Endodermal cell (in vitro differentiated cells): ENCODE data around the gene ROCK2. TPM values are rescaled to one million over a fixed set of nuclear protein-coding genes. Genes with fewer than 3 reads are reported as not detected.

ENCODE experiments used
- DNase-seq: peaks from one replicate; pipeline ENCODE4 v3.0.0-alpha.2; 2017
- H3K27ac ChIP-seq: 2 replicates; pipeline ENCODE4 v1.5.1; 2013; ENCODE audit warnings: mild to moderate bottlenecking, low read depth, low read length, moderate library complexity
- H3K27me3 ChIP-seq: 2 replicates; pipeline ENCODE4 v1.6.1; 2013; ENCODE audit warnings: mild to moderate bottlenecking, low read length, moderate library complexity; ENCODE audit not compliant: insufficient read depth, control insufficient read depth, poor library complexity, severe bottlenecking
- H3K36me3 ChIP-seq: 2 replicates; pipeline ENCODE4 v1.7.0; 2013; ENCODE audit warnings: mild to moderate bottlenecking, low read length, moderate library complexity; ENCODE audit not compliant: control insufficient read depth, insufficient read depth
- H3K4me1 ChIP-seq: one replicate; pipeline ENCODE4 v1.7.0; 2013; ENCODE audit warnings: low read length; ENCODE audit not compliant: control insufficient read depth, insufficient read depth
- H3K4me3 ChIP-seq: 2 replicates; pipeline ENCODE4 v1.5.1; 2013; ENCODE audit warnings: mild to moderate bottlenecking, low read length, moderate library complexity
- H3K9ac ChIP-seq: 2 replicates; pipeline ENCODE4 v1.6.1; 2013; ENCODE audit warnings: mild to moderate bottlenecking, low read length, moderate library complexity; ENCODE audit not compliant: poor library complexity, severe bottlenecking; ENCODE audit errors: extremely low read depth
- H3K9me3 ChIP-seq: 2 replicates; pipeline ENCODE4 v1.6.1; 2013; ENCODE audit warnings: mild to moderate bottlenecking, low read length, moderate library complexity; ENCODE audit not compliant: control insufficient read depth
- H3K27ac Mint-ChIP-seq: 2 replicates; pipeline ENCODE4 v1.8.0; 2020; ENCODE audit warnings: mixed read lengths
- H3K27me3 Mint-ChIP-seq: 2 replicates; pipeline ENCODE4 v1.8.0; 2021; ENCODE audit warnings: mild to moderate bottlenecking, mixed read lengths; ENCODE audit not compliant: insufficient read depth
- H3K36me3 Mint-ChIP-seq: 2 replicates; pipeline ENCODE4 v1.8.0; 2020; ENCODE audit warnings: low read depth, mixed read lengths
- H3K4me1 Mint-ChIP-seq: 2 replicates; pipeline ENCODE4 v1.8.0; 2020; ENCODE audit warnings: mixed read lengths
- H3K4me3 Mint-ChIP-seq: 2 replicates; pipeline ENCODE4 v1.8.0; 2020; ENCODE audit warnings: mild to moderate bottlenecking, moderate library complexity, mixed read lengths
- H3K9me3 Mint-ChIP-seq: 2 replicates; pipeline ENCODE4 v1.8.0; 2020; ENCODE audit warnings: mild to moderate bottlenecking, mixed read lengths
- CTCF ChIP-seq: fragments of 200-600 bp; sonication (generic); conservative IDR thresholded peaks from 2 replicates; pipeline ENCODE4 v1.5.0; 2021; ENCODE audit warnings: antibody characterized with exemption, mild to moderate bottlenecking
- WGBS, 2 experiments: methylation state at CpG; one replicate each; pipeline versions ENCODE4 v1.1.5 to v1.1.7; 2013; ENCODE audit warnings: missing lambda C conversion rate in 2 of 2, mixed read lengths in 1 of 2; ENCODE audit not compliant: insufficient coverage in 1 of 2, insufficient read length in 1 of 2; 5-methylcytosine and 5-hydroxymethylcytosine counted together
- total RNA-seq, 2 donors: library from RNA; stranded (reverse); fragmentation: NEBNext Ultra II Directional in 1 of 2; extraction: Animal tissue kit (Norgen Biotek cat#: 25700) in 1 of 2; gene quantifications; 2 replicates in 1 of 2; 3 replicates in 1 of 2; pipeline ENCODE4 v1.2.1, GENCODE V29; 2021

Gene ROCK2
- total RNA-seq, 2 donors from 2014 or later: 27.2 to 32.6 TPM

- WGBS, 2 experiments: 91 to 96% methylated on average over 5 to 10 of the region's 10 CpGs
- Mint-ChIP-seq H3K4me1 (peaks cover 5% of the 10 kb centered on the region), H3K36me3 (no peaks in the 10 kb centered on the region), H3K27me3 (peaks cover 3% of the 10 kb centered on the region), H3K9me3 (no peaks in the 10 kb centered on the region), H3K4me3 (no peak overlapping the region), H3K27ac (no peak overlapping the region)
- H3K27me3 ChIP-seq: no peaks in the 10 kb centered on the region
- no peaks in the 10 kb centered on the region for H3K4me1 ChIP-seq
- no peaks in the 10 kb centered on the region for H3K9me3 ChIP-seq
- H3K4me3 ChIP-seq: no peak overlapping the region
- no peak overlapping the region for H3K27ac ChIP-seq
- TF ChIP-seq CTCF: no peak
- H3K9ac ChIP-seq: no peak overlapping the region
- no peak for DNase-seq
- no peaks in the 10 kb centered on the region for H3K36me3 ChIP-seq
Measured at GRCh38 chr2:11363868-11364564, 19.6 kb upstream of the ROCK2 start.

- H3K27ac ChIP-seq: no peak overlapping the region
- Mint-ChIP-seq H3K36me3 (no peaks in the 10 kb centered on the region), H3K9me3 (no peaks in the 10 kb centered on the region), H3K4me3 (no peak overlapping the region), H3K4me1 (no peaks in the 10 kb centered on the region), H3K27ac (no peak overlapping the region), H3K27me3 (peaks cover 14% of the 10 kb centered on the region)
- H3K36me3 ChIP-seq: no peaks in the 10 kb centered on the region
- no peaks in the 10 kb centered on the region for H3K27me3 ChIP-seq
- no peak overlapping the region for H3K4me3 ChIP-seq
- H3K4me1 ChIP-seq: no peaks in the 10 kb centered on the region
- WGBS, 2 experiments: 89 to 90% methylated on average over 3 to 8 of the region's 8 CpGs
- no peak for DNase-seq
- H3K9me3 ChIP-seq: no peaks in the 10 kb centered on the region
- TF ChIP-seq CTCF: no peak
- H3K9ac ChIP-seq: no peak overlapping the region
Measured at GRCh38 chr2:11359865-11360264, 15.4 kb upstream of the ROCK2 start.

- no peak overlapping the region for H3K27ac ChIP-seq
- no peak overlapping the region for H3K4me3 ChIP-seq
- H3K9me3 ChIP-seq: no peaks in the 10 kb centered on the region
- H3K9me3 Mint-ChIP-seq: no peaks in the 10 kb centered on the region
- H3K27me3 Mint-ChIP-seq: peaks cover 15% of the 10 kb centered on the region
- H3K36me3 ChIP-seq: no peaks in the 10 kb centered on the region
- TF ChIP-seq CTCF: no peak
- no peak overlapping the region for H3K9ac ChIP-seq
- no peaks in the 10 kb centered on the region for H3K27me3 ChIP-seq
- WGBS, 2 experiments: 77 to 92% methylated on average over 5 to 7 of the region's 7 CpGs
- H3K4me1 ChIP-seq: no peaks in the 10 kb centered on the region
- no peaks in the 10 kb centered on the region for H3K36me3 Mint-ChIP-seq
- H3K27ac Mint-ChIP-seq: no peak overlapping the region
- no peak for DNase-seq
- peaks cover 8% of the 10 kb centered on the region for H3K4me1 Mint-ChIP-seq
- no peak overlapping the region for H3K4me3 Mint-ChIP-seq
Measured at GRCh38 chr2:11357428-11357972, 13.1 kb upstream of the ROCK2 start.
